ENCODE results near the gene ABCB1. TPM values are rescaled to one million over a fixed set of nuclear protein-coding genes. Genes with fewer than 3 reads are reported as not detected.

Gene ABCB1
- total RNA-seq, 4 donors from 2014 or later = 5.6 to 18.4 (median 8.2) TPM

DNA sequence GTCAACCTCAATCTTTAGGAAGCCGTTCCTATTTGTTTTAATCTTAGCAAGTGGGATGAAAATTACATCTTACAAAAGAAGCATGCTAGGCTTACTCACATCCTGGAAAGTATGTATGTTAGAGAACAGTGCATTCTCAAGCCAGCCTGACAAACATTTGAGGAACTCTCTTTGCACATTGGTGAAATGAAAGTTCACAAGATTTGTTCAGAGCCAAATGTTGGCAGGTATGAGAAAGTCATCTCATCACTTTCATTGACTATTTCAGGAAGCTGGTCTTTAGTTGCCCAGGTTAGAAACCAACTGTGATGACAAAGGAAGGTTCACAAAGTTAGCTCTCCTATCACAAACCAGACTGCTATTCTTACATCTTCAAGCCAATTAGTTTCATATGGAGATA, 57.1 kb downstream of the ABCB1 start:
- no peaks in the 10 kb centered on the region for H3K36me3 ChIP-seq
- TF ChIP-seq EP300 (IDR thresholded peaks at IDR 0.05) (no peak), POLR2AphosphoS5 (IDR thresholded peaks at IDR 0.05) (no peak), POLR2A (IDR thresholded peaks at IDR 0.05) (no peak)
- TF ChIP-seq, protein P1, sequence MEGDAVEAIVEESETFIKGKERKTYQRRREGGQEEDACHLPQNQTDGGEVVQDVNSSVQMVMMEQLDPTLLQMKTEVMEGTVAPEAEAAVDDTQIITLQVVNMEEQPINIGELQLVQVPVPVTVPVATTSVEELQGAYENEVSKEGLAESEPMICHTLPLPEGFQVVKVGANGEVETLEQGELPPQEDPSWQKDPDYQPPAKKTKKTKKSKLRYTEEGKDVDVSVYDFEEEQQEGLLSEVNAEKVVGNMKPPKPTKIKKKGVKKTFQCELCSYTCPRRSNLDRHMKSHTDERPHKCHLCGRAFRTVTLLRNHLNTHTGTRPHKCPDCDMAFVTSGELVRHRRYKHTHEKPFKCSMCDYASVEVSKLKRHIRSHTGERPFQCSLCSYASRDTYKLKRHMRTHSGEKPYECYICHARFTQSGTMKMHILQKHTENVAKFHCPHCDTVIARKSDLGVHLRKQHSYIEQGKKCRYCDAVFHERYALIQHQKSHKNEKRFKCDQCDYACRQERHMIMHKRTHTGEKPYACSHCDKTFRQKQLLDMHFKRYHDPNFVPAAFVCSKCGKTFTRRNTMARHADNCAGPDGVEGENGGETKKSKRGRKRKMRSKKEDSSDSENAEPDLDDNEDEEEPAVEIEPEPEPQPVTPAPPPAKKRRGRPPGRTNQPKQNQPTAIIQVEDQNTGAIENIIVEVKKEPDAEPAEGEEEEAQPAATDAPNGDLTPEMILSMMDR (IDR thresholded peaks at IDR 0.05) = no peak
- whole genome bisulfite sequencing, 2 donors (ENCODE audit: low coverage in 1 of 2) = 17 to 36% methylated on average over 1 of the region's 1 CpG
- ATAC-seq = no peak
- no peaks in the 10 kb centered on the region for H3K27me3 ChIP-seq
- H3K27ac ChIP-seq = no peak overlapping the region
- no peaks in the 10 kb centered on the region for H3K9me3 ChIP-seq
- no peak overlapping the region for H3K4me3 ChIP-seq
- H3K4me1 ChIP-seq = no peaks in the 10 kb centered on the region

DNA sequence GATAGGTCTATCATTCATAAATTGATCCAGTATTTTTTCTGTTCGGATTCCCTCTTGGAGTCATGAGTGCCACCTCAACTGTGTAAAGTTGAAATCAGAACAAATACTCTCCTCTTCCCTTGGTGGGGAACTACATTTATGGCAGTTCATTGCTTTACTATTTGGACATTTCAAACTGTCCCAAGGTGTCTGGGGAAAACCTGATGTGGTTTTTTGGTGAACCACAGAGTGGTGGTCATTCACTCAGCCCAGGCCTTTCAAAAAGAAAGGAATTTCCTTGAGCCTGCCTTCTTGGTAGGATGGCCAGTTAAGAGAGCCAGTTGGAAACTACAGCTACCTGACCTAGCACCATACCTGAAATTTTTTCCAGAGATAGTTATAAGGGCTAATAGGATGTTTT, 59.0 kb downstream of the ABCB1 start:
- no peaks in the 10 kb centered on the region for H3K4me1 ChIP-seq
- no peak for TF ChIP-seq EP300 (IDR thresholded peaks at IDR 0.05)
- no peak for TF ChIP-seq POLR2A (IDR thresholded peaks at IDR 0.05)
- no peak for TF ChIP-seq POLR2AphosphoS5 (IDR thresholded peaks at IDR 0.05)
- TF ChIP-seq, protein P1 (IDR thresholded peaks at IDR 0.05) = no peak
- H3K27me3 ChIP-seq = no peaks in the 10 kb centered on the region
- no peak for ATAC-seq
- no peaks in the 10 kb centered on the region for H3K9me3 ChIP-seq
- H3K36me3 ChIP-seq = no peaks in the 10 kb centered on the region
- 100% methylated on average over 1 of the region's 1 CpG; no CpG with 5 or more reads in 1 of the 2 donors for WGBS, 2 donors (ENCODE audit: low coverage in 1 of 2)
- no peak overlapping the region for H3K27ac ChIP-seq
- H3K4me3 ChIP-seq = no peak overlapping the region

DNA sequence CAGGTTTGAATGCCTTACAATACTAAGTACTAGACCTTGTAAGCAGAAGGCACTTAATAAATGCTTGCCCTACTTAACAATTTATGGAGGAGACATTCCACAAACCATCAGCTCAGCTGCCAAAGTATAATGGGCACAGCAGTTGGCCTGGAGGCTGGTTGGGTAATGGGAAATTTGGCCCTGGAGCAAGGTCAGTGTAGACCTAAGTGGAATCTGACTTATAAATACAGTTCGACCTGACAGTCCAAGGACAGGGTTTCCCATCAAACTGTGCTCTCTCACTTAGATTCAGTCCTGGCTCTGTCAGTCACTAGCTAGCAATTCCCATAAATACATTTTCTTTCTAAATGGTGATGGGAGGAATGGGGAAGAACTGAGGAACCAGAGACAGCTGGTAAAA, 62.6 kb downstream of the ABCB1 start:
- Histone ChIP-seq H3K27ac (no peak overlapping the region), H3K27me3 (no peaks in the 10 kb centered on the region), H3K36me3 (no peaks in the 10 kb centered on the region), H3K4me1 (no peaks in the 10 kb centered on the region), H3K9me3 (no peaks in the 10 kb centered on the region), H3K4me3 (no peak overlapping the region)
- WGBS, 2 donors (ENCODE audit: low coverage in 1 of 2) = 60 to 78% methylated on average over 1 of the region's 1 CpG
- no peak for ATAC-seq
- TF ChIP-seq POLR2A (IDR thresholded peaks at IDR 0.05) = no peak
- no peak for TF ChIP-seq EP300 (IDR thresholded peaks at IDR 0.05)
- TF ChIP-seq, protein P1 (IDR thresholded peaks at IDR 0.05) = no peak
- no peak for TF ChIP-seq POLR2AphosphoS5 (IDR thresholded peaks at IDR 0.05)

DNA sequence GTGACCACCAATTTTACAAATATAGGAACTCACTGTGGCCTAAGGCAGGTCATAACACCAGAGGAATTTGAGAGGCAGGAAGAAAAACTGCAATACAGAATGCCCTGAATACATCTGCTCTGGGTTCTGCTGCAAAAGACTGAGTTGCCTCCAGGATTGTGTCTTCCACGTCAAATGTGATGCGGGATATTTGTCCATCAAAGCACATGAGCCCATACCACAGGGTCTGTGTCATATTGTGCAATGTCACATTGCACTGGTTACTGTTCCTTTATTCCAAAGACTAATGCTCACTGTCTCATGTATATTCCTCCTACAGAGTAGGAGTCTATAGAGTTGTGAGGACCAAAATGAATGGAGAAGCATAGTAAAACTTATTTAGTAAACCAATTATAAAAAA, 66.6 kb downstream of the ABCB1 start:
- H3K36me3 ChIP-seq = no peaks in the 10 kb centered on the region
- WGBS, 2 donors (ENCODE audit: low coverage in 1 of 2) = 100% methylated on average over 1 to 2 of the region's 2 CpGs
- TF ChIP-seq, protein P1 (IDR thresholded peaks at IDR 0.05) = no peak
- TF ChIP-seq POLR2AphosphoS5 (IDR thresholded peaks at IDR 0.05) (no peak), EP300 (IDR thresholded peaks at IDR 0.05) (no peak)
- ATAC-seq = no peak
- no peak overlapping the region for H3K27ac ChIP-seq
- H3K4me1 ChIP-seq = no peaks in the 10 kb centered on the region
- H3K9me3 ChIP-seq = no peaks in the 10 kb centered on the region
- no peak overlapping the region for H3K4me3 ChIP-seq
- no peaks in the 10 kb centered on the region for H3K27me3 ChIP-seq

DNA sequence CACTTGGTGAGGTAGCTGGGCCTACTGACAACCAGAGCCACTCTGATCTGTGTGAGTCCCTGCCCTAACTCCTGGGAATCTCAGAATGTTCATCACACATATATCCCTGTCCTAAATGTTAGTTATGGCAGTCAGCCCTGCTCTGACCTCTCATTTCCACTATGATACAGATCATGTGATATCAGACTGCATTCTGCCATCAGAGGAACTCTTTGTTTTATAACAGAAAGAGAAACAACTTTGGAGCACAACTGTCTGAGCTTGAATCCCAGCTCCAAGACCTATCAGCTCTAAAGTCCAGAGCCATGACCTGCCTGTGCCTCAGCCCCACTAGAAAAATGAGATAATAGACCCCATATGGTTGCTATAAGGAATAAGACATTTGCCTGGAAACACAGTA, 70.6 kb downstream of the ABCB1 start:
- Histone ChIP-seq H3K9me3 (no peaks in the 10 kb centered on the region), H3K27me3 (no peaks in the 10 kb centered on the region), H3K36me3 (no peaks in the 10 kb centered on the region), H3K4me1 (no peaks in the 10 kb centered on the region), H3K4me3 (no peak overlapping the region), H3K27ac (no peak overlapping the region)
- TF ChIP-seq POLR2AphosphoS5 (IDR thresholded peaks at IDR 0.05) (no peak), POLR2A (IDR thresholded peaks at IDR 0.05) (no peak), EP300 (IDR thresholded peaks at IDR 0.05) (no peak)
- TF ChIP-seq, protein P1 (IDR thresholded peaks at IDR 0.05) = no peak
- no peak for ATAC-seq
